NB4 (cell line): Measurements from ENCODE around the gene MBD5.
A peak's percentile ranks its signal among the peaks of the same experiment; 100 is the strongest.

Source experiments
- DNase-seq: peaks from one replicate; pipeline ENCODE4 v3.0.0; 2010; ENCODE audit warnings: low read depth
- H3K4me3 ChIP-seq: one replicate; pipeline ENCODE4 v1.5.1; 2011; ENCODE audit warnings: mild to moderate bottlenecking, low read depth, low read length, moderate library complexity
- MAX ChIP-seq: IDR thresholded peaks from 2 replicates; pipeline ENCODE4 v1.6.1; 2011; ENCODE audit warnings: low read depth, low read length
- MYC ChIP-seq: IDR thresholded peaks from 2 replicates; pipeline ENCODE4 v1.6.1; 2011; ENCODE audit warnings: low read depth, low read length
- POLR2A ChIP-seq: IDR thresholded peaks from 2 replicates; pipeline ENCODE4 v1.6.1; 2011; ENCODE audit warnings: mild to moderate bottlenecking; ENCODE audit not compliant: insufficient read length; ENCODE audit errors: extremely low read depth
- TF ChIP-seq, protein P1 (sequence below): IDR thresholded peaks from one replicate; pipeline ENCODE4 v1.5.1; 2012; ENCODE audit warnings: low read depth, low read length

The MBD5 gene

GRCh38 chr2:148218326-148219075 is 197.6 kb downstream of the MBD5 start:
- H3K4me3 ChIP-seq = no peak overlapping the region
- peak; percentile 3 for DNase-seq
- TF ChIP-seq POLR2A = no peak
- TF ChIP-seq, protein P1, sequence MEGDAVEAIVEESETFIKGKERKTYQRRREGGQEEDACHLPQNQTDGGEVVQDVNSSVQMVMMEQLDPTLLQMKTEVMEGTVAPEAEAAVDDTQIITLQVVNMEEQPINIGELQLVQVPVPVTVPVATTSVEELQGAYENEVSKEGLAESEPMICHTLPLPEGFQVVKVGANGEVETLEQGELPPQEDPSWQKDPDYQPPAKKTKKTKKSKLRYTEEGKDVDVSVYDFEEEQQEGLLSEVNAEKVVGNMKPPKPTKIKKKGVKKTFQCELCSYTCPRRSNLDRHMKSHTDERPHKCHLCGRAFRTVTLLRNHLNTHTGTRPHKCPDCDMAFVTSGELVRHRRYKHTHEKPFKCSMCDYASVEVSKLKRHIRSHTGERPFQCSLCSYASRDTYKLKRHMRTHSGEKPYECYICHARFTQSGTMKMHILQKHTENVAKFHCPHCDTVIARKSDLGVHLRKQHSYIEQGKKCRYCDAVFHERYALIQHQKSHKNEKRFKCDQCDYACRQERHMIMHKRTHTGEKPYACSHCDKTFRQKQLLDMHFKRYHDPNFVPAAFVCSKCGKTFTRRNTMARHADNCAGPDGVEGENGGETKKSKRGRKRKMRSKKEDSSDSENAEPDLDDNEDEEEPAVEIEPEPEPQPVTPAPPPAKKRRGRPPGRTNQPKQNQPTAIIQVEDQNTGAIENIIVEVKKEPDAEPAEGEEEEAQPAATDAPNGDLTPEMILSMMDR = no peak
- TF ChIP-seq MAX = no peak
- no peak for TF ChIP-seq MYC

DNA sequence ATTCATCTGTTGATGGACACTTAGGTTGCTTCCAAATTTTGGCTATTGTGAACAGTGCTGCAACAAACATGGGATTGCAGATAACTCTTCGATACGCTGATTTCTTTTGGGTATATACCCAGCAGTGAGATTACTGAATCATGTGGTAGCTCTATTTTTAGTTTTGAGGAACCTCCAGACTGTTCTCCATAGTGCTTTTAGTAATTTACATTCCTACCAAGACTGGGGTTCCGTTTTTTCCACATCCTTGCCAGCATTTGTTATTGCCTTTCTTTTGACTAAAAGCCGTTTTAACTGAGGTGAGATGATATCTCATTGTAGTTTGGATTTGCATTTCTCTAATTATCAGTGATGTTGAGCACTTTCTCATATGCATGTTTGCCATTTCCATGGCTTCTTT is 200.3 kb downstream of the MBD5 start:
- TF ChIP-seq, protein P1 = no peak
- DNase-seq = no peak
- no peak overlapping the region for H3K4me3 ChIP-seq

DNA sequence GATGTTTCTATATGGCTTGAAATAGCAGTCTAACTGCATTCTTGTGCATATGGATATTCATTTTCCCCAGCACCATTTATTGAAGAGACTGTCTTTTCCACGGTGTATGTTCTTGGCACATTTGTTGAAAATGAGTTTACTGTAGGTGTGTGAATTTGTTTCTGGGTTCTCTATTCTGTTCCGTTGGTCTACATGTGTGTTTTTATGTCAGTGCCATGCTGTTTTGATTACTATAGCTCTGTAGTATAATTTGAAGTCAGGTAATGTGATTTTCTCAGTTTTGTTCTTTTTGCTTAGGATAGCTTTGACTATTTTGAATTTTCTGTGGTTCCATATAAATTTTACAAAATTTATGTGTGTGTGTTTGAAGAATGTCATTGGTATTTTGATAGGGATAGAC is 201.0 kb downstream of the MBD5 start:
- no peak for TF ChIP-seq MAX
- TF ChIP-seq POLR2A = no peak
- TF ChIP-seq, protein P1 = no peak
- no peak for TF ChIP-seq MYC
- DNase-seq = no peak
- no peak overlapping the region for H3K4me3 ChIP-seq

GRCh38 chr2:148231858-148232257 is 211.0 kb downstream of the MBD5 start:
- DNase-seq = no peak
- TF ChIP-seq MAX = no peak
- no peak for TF ChIP-seq POLR2A
- TF ChIP-seq, protein P1 = no peak
- TF ChIP-seq MYC = no peak
- H3K4me3 ChIP-seq = no peak overlapping the region

GRCh38 chr2:148234143-148234542 is 213.3 kb downstream of the MBD5 start:
- TF ChIP-seq, protein P1 = no peak
- TF ChIP-seq MAX (no peak), POLR2A (no peak), MYC (no peak)
- no peak for DNase-seq
- no peak overlapping the region for H3K4me3 ChIP-seq

- H3K4me3 ChIP-seq = no peak overlapping the region
- no peak for DNase-seq
These were observed 217.0 kb downstream of the MBD5 start for GRCh38 chr2:148237911-148238310.

More at GRCh38 chr2:148237911-148238310, 217.0 kb downstream of the MBD5 start:
- no peak for TF ChIP-seq MAX
- no peak for TF ChIP-seq POLR2A
- TF ChIP-seq, protein P1 = no peak
- no peak for TF ChIP-seq MYC
